Fibroblast of upper back skin (primary cell): ENCODE results near the gene KDM4C.

Source experiments
- DNase-seq: peaks from one replicate; pipeline ENCODE4 v3.0.0-alpha.2; 2013

The KDM4C gene

GRCh38 chr9:7067169-7067568 lies 309.4 kb downstream of the KDM4C start:
- DNase-seq, result no peak

GRCh38 chr9:7071916-7072315 lies 314.1 kb downstream of the KDM4C start:
- no peak for DNase-seq

GRCh38 chr9:7073706-7074105 lies 315.9 kb downstream of the KDM4C start:
- no peak for DNase-seq

GRCh38 chr9:7075154-7075553 lies 317.4 kb downstream of the KDM4C start:
- DNase-seq, result no peak

- no peak for DNase-seq
Observed at GRCh38 chr9:7079051-7079450, 321.3 kb downstream of the KDM4C start.

- DNase-seq, result no peak
Observed at GRCh38 chr9:7081065-7081600, 323.4 kb downstream of the KDM4C start.

- no peak for DNase-seq
Observed at GRCh38 chr9:7083192-7083591, 325.4 kb downstream of the KDM4C start.

GRCh38 chr9:7085357-7085756 lies 327.6 kb downstream of the KDM4C start:
- DNase-seq, result no peak

GRCh38 chr9:7086389-7086788 lies 328.6 kb downstream of the KDM4C start:
- no peak for DNase-seq

- DNase-seq, result peak; percentile 16
Observed at GRCh38 chr9:7088611-7089010, 330.8 kb downstream of the KDM4C start.

- no peak for DNase-seq
Observed at GRCh38 chr9:7089406-7090193, 331.8 kb downstream of the KDM4C start.

GRCh38 chr9:7093040-7093439 lies 335.3 kb downstream of the KDM4C start:
- DNase-seq, result no peak

GRCh38 chr9:7094052-7094451 lies 336.3 kb downstream of the KDM4C start:
- peak; percentile 7 for DNase-seq

- no peak for DNase-seq
Observed at GRCh38 chr9:7094576-7094975, 336.8 kb downstream of the KDM4C start.

GRCh38 chr9:7095058-7095457 lies 337.3 kb downstream of the KDM4C start:
- DNase-seq, result no peak

- DNase-seq, result no peak
Observed at GRCh38 chr9:7097040-7097715, 339.4 kb downstream of the KDM4C start.

GRCh38 chr9:7097785-7098752 lies 340.3 kb downstream of the KDM4C start:
- DNase-seq, result peak; percentile 6

- DNase-seq, result no peak
Observed at GRCh38 chr9:7103367-7103766, 345.6 kb downstream of the KDM4C start.

- DNase-seq, result peak; percentile 28
Observed at GRCh38 chr9:7103771-7104170, 346.0 kb downstream of the KDM4C start.

GRCh38 chr9:7104625-7105024 lies 346.9 kb downstream of the KDM4C start:
- no peak for DNase-seq

- no peak for DNase-seq
Observed at GRCh38 chr9:7105095-7105494, 347.3 kb downstream of the KDM4C start.

- DNase-seq, result no peak
Observed at GRCh38 chr9:7108936-7109335, 351.2 kb downstream of the KDM4C start.

GRCh38 chr9:7111413-7111812 lies 353.6 kb downstream of the KDM4C start:
- DNase-seq, result no peak
